DOHH2 (cell line): ENCODE measurements around the gene TCP10L.

Experiments
- H3F3A ChIP-seq: fragments of 200-600 bp; sonication (generic), shearing (Covaris generic); 2 replicates; pipeline ENCODE4 v1.6.0; 2016; ENCODE audit warnings: antibody characterized with exemption, mild to moderate bottlenecking; ENCODE audit not compliant: control insufficient read depth, insufficient read depth
- H3K27ac ChIP-seq: fragments of 200-600 bp; sonication (generic); 2 replicates; pipeline ENCODE4 v1.5.1; 2014; ENCODE audit warnings: low read depth, mild to moderate bottlenecking, low read length, moderate library complexity
- H3K27me3 ChIP-seq: fragments of 200-600 bp; sonication (generic); 2 replicates; pipeline ENCODE4 v1.6.1; 2014; ENCODE audit warnings: mild to moderate bottlenecking, low read length, mixed read lengths; ENCODE audit not compliant: control insufficient read depth
- H3K36me3 ChIP-seq: fragments of 200-600 bp; sonication (generic); 2 replicates; pipeline ENCODE4 v1.6.1; 2014; ENCODE audit warnings: mild to moderate bottlenecking, low read length, moderate library complexity, mixed read lengths; ENCODE audit not compliant: control insufficient read depth
- H3K4me1 ChIP-seq: fragments of 200-600 bp; sonication (generic); 2 replicates; pipeline ENCODE4 v1.6.1; 2014; ENCODE audit warnings: mild to moderate bottlenecking, low read length, mixed read lengths; ENCODE audit not compliant: control insufficient read depth
- H3K4me2 ChIP-seq: fragments of 200-600 bp; sonication (generic); 2 replicates; pipeline ENCODE4 v1.6.0; 2014; ENCODE audit warnings: mild to moderate bottlenecking, low read length, moderate library complexity
- H3K4me3 ChIP-seq: fragments of 200-600 bp; sonication (generic); 2 replicates; pipeline ENCODE4 v1.5.1; 2014; ENCODE audit warnings: mild to moderate bottlenecking, low read length, mixed read lengths
- H3K79me2 ChIP-seq: fragments of 200-600 bp; sonication (generic); 2 replicates; pipeline ENCODE4 v1.6.1; 2014; ENCODE audit warnings: mild to moderate bottlenecking, low read length, mixed read lengths; ENCODE audit not compliant: control insufficient read depth
- H3K9me2 ChIP-seq: fragments of 200-600 bp; sonication (generic); replicated peaks from 2 replicates; pipeline ENCODE4 v1.6.1; 2014; ENCODE audit warnings: mild to moderate bottlenecking, low read length, mixed read lengths; ENCODE audit not compliant: control insufficient read depth
- H3K9me3 ChIP-seq: fragments of 200-600 bp; sonication (generic); 2 replicates; pipeline ENCODE4 v1.6.1; 2014; ENCODE audit warnings: antibody characterized with exemption, low read length, mixed read lengths; ENCODE audit not compliant: control insufficient read depth, insufficient read depth
- H4K20me1 ChIP-seq: fragments of 200-600 bp; sonication (generic); 2 replicates; pipeline ENCODE4 v1.6.0; 2014; ENCODE audit warnings: low read depth, mild to moderate bottlenecking, antibody characterized with exemption, low read length, moderate library complexity; ENCODE audit not compliant: control insufficient read depth, insufficient read depth
- EZH2phosphoT487 ChIP-seq: fragments of 200-600 bp; sonication (generic); IDR thresholded peaks from 2 replicates; pipeline ENCODE4 v1.6.1; 2017; ENCODE audit warnings: borderline replicate concordance, mild to moderate bottlenecking, antibody characterized with exemption, low read length, moderate library complexity, mixed read lengths
- TF ChIP-seq, protein P1 (sequence below): fragments of 200-600 bp; sonication (generic); IDR thresholded peaks from one replicate; pipeline ENCODE4 v1.5.1; 2014; ENCODE audit warnings: antibody characterized with exemption, mild to moderate bottlenecking, low read depth, low read length; ENCODE audit not compliant: poor library complexity, severe bottlenecking

The TCP10L gene

DNA sequence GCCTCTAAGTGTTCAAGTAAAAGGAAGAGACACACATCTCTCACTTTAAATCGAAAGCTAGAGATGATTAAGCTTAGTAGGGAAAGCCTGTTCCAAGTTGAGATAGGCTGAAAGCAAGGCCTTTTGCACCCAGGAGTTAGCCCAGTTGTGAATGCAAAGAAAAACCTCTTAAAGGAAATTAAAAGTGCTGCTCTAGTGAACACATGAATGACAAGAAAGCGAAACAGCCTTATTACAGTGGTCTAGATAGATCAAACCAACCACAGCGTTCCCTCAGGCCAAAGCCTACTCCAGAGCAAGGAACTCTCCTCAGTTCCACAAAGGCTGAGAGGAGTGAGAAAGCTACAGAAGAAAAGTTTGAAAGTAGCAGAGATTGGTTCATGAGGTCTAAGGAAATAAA is 14.9 kb downstream of the TCP10L start:
- H3K27me3 ChIP-seq: peaks cover 11% of the 10 kb centered on the region
- no peak overlapping the region for H3K4me3 ChIP-seq
- no peaks in the 10 kb centered on the region for H3F3A ChIP-seq
- no peaks in the 10 kb centered on the region for H3K9me3 ChIP-seq
- H3K4me1 ChIP-seq: peaks cover 13% of the 10 kb centered on the region
- TF ChIP-seq, protein P1, sequence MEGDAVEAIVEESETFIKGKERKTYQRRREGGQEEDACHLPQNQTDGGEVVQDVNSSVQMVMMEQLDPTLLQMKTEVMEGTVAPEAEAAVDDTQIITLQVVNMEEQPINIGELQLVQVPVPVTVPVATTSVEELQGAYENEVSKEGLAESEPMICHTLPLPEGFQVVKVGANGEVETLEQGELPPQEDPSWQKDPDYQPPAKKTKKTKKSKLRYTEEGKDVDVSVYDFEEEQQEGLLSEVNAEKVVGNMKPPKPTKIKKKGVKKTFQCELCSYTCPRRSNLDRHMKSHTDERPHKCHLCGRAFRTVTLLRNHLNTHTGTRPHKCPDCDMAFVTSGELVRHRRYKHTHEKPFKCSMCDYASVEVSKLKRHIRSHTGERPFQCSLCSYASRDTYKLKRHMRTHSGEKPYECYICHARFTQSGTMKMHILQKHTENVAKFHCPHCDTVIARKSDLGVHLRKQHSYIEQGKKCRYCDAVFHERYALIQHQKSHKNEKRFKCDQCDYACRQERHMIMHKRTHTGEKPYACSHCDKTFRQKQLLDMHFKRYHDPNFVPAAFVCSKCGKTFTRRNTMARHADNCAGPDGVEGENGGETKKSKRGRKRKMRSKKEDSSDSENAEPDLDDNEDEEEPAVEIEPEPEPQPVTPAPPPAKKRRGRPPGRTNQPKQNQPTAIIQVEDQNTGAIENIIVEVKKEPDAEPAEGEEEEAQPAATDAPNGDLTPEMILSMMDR: no peak
- no peak for TF ChIP-seq EZH2phosphoT487
- H3K4me2 ChIP-seq: peak overlapping the region; percentile 100
- H4K20me1 ChIP-seq: no peaks in the 10 kb centered on the region
- H3K79me2 ChIP-seq: no peaks in the 10 kb centered on the region
- no peak overlapping the region for H3K27ac ChIP-seq
- H3K9me2 ChIP-seq: no peaks in the 10 kb centered on the region
- H3K36me3 ChIP-seq: no peaks in the 10 kb centered on the region

DNA sequence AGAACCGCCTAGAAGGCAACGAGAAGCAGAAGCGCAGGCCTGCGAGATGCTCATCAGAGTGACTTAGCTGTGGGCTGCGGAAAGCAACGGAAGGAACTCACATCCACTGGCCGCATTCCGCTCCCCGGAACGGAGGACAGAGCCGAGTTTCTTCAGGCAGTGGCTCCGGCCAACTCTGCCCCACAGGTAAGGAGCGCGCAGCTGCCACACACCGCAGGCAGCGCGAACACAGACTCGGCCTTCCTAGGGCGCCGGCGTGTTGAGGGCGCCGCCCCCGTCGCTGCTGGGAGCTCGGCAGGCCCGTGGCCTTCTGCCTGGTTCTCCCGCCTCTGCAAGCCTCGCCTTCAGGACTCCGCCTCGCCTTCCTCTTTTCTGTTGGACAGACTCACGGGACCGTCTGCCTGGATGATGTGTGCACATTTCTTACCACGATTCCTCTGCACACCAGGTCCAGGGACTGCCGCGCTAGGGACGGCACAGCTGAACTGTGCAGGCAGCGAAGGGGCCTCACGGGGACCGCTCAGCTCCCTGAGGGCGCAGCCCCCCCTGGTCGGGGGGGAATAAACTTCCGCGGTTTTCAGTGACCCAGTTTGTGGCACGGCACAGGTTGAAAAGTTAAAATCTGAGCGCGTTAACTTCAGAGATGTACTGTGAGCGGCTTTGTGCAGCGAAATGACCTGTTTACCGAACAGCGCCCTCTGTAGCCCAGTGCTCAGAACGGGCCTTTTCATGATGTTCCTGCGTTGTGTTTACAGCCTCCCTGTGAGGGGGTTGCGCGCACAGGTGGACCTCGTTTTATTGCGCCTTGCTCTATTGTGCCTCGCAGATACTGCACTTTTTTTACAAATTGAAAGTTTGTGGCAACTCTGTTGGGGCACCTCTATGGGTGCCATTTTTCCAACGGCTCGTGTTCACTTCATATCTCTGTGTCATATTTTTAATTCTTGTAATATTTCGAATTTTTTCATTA is 15.8 kb downstream of the TCP10L start:
- no peaks in the 10 kb centered on the region for H3K36me3 ChIP-seq
- peaks cover 11% of the 10 kb centered on the region for H3K27me3 ChIP-seq
- H3K9me2 ChIP-seq: no peaks in the 10 kb centered on the region
- no peaks in the 10 kb centered on the region for H3K79me2 ChIP-seq
- H3K4me3 ChIP-seq: peak overlapping the region; percentile 84
- no peaks in the 10 kb centered on the region for H3F3A ChIP-seq
- no peak for TF ChIP-seq EZH2phosphoT487
- TF ChIP-seq, protein P1: peak; percentile 85
- no peaks in the 10 kb centered on the region for H3K9me3 ChIP-seq
- peak overlapping the region; percentile 100 for H3K4me2 ChIP-seq
- H4K20me1 ChIP-seq: no peaks in the 10 kb centered on the region
- H3K27ac ChIP-seq: no peak overlapping the region
- peaks cover 13% of the 10 kb centered on the region for H3K4me1 ChIP-seq

DNA sequence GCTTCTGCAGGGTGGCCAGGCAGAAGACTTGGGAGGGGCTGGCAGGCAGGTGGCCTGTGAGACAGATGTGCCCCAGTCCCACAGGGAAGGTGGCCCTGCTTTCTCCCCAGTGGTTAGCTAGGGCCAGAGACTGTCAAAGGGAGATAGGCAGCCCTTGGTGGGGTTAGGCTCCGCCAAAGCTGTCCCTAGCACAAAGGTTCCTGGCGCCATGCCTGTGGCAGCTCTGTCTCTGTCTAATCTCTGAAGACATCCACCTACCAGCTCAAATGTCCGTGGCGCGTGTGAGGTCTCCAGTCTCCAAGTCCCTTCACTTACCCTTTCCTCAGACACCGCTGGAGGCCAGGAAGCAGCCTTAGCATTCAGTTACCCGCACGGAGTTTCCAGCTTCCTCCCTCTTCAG is 17.7 kb downstream of the TCP10L start:
- Histone ChIP-seq H3K4me3 (no peak overlapping the region), H3K36me3 (no peaks in the 10 kb centered on the region), H3K4me1 (peaks cover 13% of the 10 kb centered on the region), H3K9me3 (no peaks in the 10 kb centered on the region), H3F3A (no peaks in the 10 kb centered on the region), H4K20me1 (no peaks in the 10 kb centered on the region), H3K27me3 (peaks cover 11% of the 10 kb centered on the region), H3K4me2 (no peak overlapping the region), H3K9me2 (no peaks in the 10 kb centered on the region), H3K27ac (no peak overlapping the region), H3K79me2 (no peaks in the 10 kb centered on the region)
- TF ChIP-seq, protein P1: no peak
- TF ChIP-seq EZH2phosphoT487: no peak
